GM12892 (cell line): ENCODE data around the gene TULP4.

Experiments
- POLR2A ChIP-seq: IDR thresholded peaks from 2 replicates; pipeline ENCODE4 v1.6.1; 2011; ENCODE audit warnings: low read depth, low read length, control low read depth
- POLR2AphosphoS5 ChIP-seq: IDR thresholded peaks from 2 replicates; pipeline ENCODE4 v1.6.1; 2011; ENCODE audit warnings: low read depth, low read length, control low read depth

- TF ChIP-seq POLR2AphosphoS5 (no peak), POLR2A (no peak)
Measured at GRCh38 chr6:158270389-158271127, 41.7 kb upstream of the TULP4 start.
